HG03039 (cell line): ENCODE measurements around the gene CCDC91.

ENCODE experiments used
- ATAC-seq: cut with Tn5 transposase; IDR thresholded peaks from one replicate; pipeline ENCODE4 v1.9.1; 2021; ENCODE audit warnings: mild to moderate bottlenecking, moderate library complexity; ENCODE audit not compliant: unreplicated experiment

The CCDC91 gene

DNA sequence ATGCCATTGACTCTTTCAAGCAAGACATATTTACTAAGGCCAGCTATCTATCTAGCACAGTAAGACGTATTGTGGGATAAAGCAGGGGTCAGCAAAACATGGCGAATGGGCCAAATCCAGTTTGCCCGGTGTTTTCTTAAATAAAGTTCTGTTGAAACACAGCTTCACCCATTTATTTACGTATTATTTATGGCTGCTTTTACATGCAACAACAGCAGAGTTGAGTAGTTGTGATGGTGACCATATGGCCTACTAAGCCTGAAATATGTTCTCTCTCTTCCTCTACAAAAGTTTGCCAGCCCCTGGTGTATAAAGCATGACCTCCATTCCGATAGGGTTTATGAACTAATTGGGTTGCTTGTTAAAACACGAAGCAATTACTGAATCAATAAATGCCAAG lies 322.1 kb downstream of the CCDC91 start:
- ATAC-seq, result no peak

DNA sequence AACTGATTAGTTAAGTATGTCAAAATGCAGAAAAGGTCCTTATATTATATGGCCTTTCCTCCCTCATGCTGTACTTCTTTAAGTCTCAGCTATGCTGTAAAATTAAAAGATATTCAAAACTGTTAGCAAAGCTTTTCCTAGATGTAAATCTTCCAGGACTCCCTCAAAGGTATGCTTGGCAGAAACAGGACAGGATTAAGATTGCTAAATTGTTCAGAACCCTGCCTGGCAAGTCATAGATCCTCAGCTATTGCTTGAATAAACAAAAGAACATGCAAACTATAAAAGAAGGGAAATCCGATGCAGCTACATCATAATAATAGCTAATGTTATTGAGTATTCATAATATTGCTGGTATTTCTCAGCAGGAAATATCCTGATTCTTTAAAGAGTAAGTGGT lies 322.6 kb downstream of the CCDC91 start:
- ATAC-seq, result no peak

DNA sequence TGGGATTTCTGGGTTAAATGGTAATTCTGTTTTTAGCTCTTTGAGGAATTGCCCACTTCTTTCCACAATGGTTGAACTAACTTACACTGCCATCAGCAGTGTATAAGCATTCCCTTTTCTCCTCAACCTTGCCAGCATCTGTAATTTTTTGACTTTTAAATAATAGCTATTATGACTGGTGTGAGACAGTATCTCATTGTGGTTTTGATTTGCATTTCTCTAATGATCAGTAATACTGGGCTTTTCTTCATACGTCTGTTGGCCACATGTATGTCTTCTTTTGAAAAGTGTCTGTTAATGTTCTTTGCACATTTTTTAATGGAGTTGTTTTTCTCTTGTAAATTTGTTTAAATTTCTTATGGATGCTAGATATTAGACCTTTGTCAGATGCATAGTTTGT lies 323.7 kb downstream of the CCDC91 start:
- ATAC-seq, result no peak

DNA sequence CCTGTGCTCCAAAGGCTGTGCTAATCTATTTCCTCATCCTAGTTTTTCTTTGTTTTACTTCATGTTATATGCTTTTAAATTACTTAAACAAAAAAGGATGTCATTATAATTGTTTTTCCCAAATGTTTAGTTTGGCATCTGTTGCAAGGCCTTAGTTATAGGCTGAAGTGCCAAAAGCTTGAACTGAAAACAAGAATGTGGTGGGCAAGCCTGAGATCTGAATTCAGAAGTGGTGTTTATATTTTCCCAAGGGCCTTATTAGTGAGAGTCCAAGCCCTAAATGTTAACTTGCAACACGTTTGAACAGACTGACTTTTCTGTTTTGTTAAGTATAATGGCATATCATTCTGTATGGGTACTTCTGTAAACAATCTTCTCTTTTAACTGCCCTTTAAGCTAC lies 326.8 kb downstream of the CCDC91 start:
- no peak for ATAC-seq

DNA sequence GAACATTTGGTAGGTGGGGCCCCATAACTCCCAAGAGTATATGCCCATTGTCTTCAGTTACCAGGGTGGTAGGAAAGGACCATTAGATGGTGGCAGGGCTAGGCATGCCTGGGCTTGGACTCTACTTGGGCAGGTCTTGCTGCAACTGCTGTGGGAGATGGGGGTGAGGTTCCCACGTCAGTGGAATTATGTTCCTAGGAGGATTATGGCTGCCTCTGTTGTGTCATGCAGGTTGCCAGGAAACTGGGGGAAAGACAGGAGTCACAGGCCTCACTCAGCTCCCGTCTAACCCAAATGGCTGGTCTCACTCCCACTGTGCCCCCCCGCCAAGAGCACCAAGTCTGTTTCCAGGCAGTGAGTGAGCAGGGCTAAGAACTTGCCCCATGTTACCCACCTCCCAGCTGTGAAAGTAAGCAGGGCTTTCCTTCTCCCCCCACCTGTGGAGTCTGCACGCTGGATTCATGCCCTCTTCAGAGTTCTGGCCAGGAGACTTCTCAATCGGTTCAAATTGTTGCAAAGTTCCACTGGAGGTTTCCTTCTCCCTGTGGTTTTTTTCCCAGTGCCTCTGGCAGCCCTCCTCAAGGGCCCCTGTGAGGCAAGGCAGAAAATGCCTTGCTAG lies 337.5 kb downstream of the CCDC91 start:
- ATAC-seq, result no peak

DNA sequence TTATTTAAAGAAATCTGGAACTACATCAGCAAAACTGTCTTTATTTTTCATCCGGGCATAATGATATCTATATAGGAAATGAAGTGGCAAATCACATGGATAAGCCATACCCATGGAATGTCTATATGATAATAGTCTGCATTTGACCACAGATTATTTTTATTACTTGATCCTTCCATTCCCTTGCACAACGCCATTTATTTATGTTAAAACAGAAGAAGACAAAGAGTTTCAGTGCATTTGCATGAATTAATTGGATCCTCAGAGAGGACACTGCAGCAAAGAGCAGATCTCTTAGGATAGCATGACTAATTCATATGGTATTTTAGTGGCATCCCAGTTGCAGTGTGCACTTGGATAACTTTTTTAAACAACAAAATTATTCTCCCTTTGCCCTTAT lies 345.0 kb downstream of the CCDC91 start:
- no peak for ATAC-seq

DNA sequence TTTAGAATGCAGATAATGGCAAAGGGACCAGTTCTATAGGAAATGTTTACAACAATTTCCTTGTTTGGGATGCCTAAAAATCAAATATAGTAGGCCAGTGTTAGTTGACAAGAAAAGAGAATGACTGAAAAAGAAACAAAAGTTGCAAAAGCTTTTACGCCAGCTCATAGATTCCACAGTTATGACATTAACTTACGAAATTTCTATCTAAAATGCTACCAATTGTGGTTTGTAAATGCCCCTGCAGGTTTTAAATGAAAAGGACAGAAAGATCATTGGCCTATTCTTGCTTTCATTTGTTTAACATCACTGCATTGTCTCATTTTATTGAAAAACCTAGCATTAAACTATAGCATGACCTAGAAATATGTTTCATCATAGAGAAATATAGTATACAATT lies 345.8 kb downstream of the CCDC91 start:
- no peak for ATAC-seq

DNA sequence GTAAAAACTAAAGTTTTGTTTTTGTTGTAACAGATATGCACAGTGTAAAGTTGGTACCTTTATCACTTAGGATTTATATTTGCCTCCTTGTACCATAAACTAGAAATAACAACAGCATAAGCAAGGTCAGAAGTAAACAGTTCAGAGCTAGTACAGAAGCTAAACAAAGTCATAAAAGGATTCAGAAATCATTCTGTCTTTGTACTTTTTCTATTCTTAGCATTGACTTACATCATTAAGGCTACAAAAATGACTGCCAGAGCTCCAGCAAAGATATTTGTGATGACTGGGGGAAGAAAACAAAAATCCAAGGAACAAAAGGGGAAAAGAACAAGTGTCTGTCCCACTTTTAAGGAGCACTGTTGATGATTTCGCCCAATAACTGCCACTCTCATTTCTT lies 347.2 kb downstream of the CCDC91 start:
- ATAC-seq, result no peak

DNA sequence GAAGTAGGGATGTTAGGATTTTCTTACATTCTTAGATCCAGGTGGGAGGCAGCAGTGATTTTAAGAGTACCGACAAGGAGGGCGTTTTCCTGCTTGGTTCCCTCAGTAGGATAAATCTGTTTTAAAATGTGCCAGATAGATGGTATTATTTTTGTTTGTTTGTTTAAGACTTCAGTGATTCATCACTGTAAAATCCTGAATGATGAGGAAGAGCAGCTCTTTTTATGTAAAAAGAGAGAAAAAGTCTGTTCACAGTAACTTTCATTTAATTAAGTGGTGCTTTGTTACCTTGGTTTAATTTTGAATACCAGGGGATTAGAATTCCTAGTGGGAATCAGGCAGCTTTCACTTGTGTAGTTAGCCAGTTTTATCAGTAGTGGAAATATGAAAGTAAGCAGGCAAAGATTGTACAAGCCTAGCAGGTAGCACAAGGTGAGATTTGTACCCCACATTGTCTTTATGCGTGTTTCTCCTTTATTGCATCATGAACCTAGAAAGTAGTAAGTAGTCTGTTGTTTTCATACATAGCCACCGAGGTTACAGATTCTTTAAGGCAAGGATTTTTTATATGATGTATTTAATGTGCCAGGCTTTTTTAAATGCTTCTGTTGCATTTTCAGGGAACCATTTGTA lies 349.6 kb downstream of the CCDC91 start:
- no peak for ATAC-seq

DNA sequence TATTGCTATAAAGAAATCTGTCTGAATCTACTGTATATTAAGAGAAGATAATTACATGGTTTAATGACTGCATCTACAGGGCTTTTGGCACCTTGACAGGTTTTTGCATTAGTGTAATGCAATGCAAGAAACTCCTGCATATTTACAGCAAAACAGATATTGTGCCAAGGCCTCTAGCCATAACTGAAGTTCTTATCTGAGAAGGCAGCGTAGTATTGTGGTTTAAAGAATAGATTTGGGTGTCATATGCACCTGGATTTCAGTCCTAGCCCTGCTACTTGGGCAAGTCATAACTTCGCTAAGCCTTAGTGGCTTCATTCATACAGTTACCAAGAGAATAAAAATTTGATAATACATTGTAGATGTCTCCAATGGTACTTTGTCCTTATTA lies 350.1 kb downstream of the CCDC91 start:
- ATAC-seq, result no peak

DNA sequence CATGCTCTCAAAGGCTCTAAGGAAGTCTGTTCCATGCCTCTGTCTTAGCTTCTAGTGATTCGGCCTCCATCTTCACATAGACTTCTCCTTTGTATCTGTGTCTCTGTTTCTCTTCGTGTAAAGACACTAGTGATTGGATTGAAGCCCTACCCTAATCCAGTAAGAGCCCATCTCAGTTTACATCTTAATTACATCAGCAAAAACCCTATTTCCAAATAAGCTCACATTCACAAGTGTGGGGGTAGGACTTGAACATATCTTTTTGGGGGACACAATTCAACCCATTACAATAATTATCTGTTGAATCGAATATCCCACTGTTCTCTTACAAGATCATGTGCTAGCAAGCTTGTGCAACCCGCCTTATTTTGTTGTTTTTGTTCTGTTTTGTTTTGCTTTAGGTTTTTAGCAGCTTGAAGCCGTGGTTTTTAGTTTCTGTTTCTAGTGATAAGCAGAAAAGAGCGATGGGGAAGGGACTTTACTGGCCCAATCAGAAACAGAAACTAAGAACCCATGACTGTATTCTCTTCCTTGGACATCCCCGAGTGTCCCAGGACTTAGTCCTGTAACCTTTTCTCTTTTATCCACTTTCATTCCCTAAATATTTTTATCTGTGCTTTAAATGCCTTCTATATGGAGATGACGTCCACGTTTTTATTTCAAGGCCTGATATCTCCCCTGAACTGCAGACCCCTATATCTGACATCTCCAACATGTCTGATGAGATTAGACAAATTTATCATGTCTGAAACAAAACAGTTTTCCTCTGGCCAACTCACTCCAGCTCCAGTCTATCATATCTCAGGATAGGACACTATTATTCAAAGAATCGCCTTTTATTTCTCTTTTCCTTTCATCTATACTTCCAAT lies 353.0 kb downstream of the CCDC91 start:
- ATAC-seq, result peak; percentile 66

DNA sequence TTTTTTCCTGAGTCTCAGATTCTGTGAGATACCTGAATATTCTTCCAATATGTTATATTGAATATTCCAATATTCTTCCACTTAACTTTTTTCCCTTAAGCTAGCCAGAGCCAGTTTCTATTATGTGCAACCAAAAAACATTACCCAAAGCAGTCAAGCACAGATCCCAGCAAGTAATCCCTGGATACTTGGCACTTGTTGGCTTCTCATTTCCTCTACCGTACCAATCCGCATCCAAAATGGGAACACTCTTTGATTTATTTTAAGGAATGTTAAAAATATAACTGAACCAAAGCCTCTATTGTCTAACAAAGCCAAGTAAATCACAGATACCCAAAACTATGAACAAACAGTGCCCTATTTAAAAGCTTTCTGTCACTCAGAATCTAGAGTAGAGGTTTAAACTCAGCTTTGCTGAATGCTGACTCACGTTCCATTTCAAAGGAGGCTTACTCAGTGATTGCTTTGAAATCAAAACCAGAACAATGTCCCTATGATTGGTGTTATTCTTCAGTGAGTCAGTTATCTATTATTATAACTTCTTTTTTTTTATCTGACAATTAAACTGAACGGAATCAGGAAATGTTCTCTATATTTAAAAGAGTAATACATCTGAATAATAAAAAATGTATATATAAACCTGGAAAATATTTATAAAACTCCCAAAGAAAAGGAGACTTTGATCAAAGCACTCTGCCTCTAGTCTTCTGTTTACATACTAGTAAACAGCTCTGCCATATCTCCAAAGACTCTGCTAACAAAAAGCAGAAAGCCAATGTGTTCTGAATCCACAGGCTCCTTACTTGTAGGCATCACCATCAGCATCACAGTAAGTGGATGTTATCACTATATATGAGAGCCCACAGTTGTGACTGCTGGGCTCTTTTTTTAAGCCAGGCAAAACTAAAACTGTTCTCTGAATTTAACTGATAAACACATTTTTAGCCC lies 360.8 kb downstream of the CCDC91 start:
- no peak for ATAC-seq

DNA sequence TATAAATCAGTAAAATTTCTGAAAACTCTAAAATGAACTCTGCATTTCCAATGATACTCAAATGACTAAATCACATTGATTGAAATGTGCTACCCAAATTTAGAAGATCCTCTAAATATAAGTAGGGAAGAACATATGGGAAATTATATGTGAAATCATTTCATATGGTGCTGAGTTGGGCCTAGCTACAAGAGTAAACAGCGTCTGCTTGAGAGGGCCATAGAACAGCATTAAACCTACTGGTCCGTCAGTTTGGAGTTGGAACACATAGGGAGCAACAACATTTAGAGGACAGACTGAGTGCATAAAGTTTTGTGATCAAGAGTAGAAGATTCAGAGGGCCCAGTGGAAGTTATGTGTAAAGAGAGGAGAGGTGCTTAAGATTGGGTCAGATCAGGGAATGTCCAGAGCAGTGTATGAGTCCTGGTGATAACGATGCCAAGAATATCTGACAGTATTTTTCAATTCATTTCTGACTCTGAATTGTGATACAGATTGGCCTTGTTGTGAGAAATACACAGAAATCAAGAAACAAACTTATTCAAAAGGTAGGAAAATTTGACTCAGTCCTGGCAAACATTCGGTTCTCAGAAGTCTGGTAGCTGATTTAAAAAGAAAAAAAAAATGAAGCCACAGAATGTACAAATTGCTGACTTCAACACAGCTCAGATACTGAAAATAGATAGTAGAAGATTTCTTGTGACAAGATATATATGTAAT lies 362.2 kb downstream of the CCDC91 start:
- ATAC-seq, result no peak

DNA sequence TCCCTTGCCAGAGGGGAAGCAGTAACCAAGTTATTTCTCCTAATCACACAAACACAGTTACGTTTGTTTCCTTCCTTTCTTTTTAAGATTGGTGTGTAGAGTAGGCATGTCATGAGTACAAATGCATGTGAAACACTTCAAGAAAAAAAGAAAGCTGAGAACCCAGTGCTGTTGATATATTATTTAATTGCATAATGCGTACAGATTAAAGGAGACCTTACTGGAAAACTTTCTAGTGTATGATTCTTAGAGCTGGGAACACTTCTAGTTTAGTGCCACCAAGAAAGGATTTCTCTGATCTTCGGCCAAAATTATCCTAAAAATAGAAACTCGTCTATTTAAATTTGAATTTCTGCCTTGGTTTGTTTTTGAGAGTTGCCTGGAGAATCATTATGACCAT lies 365.5 kb downstream of the CCDC91 start:
- ATAC-seq, result no peak

DNA sequence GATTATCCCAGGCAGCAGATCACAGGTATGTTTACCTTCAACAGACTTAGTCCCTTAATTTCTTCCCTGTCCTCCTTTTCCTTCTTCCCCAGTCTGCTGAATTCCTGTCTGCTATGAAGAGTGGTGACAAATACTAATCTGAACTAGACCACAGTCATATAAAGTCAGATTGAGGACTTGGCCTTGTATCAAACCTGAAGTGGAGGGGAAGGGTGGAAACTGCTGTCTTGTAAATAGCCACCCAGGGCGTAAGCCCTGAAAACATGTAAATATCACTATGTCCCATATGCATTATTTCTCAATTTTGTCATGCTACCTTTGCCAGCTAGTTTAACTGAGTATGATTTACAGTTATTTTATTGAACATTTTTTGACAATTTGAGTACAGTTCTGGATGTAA lies 368.0 kb downstream of the CCDC91 start:
- no peak for ATAC-seq

DNA sequence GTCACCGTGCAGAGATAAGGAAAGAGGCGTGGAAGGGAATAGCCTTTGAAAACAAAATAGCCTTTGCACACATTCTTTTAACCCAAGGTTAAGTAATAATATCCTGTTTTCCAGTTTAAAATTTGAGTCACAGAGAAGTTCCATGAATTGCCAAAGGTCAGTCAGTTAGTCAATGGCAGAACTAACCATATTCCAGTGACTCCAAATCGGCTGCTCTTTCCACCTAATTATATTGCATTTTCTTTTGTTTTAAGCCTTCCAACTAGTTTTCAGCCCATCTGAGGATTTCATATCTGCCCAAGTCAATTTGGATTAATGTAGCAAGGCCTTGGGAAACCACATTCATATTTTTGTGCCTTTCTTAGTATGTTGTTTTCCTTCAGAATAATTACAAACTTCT lies 373.0 kb downstream of the CCDC91 start:
- ATAC-seq, result no peak

DNA sequence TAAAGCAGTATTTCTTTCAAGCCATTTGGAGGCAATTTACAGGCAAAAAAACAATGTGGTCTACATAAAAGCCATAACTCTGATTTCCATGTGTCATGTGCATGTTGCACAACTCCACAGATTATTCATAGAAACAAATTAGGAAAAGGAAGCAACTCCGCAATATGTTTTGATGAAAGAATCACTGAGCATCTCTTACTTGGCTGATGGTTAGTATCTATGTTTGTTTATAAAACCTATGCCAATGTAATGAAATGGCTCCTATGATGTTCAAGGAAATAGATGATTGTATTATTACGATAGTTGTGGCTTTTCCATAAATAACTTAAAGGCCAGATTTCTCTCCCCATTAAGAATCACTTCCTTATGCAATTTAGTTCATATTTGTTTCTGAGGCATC lies 373.7 kb downstream of the CCDC91 start:
- ATAC-seq, result no peak

DNA sequence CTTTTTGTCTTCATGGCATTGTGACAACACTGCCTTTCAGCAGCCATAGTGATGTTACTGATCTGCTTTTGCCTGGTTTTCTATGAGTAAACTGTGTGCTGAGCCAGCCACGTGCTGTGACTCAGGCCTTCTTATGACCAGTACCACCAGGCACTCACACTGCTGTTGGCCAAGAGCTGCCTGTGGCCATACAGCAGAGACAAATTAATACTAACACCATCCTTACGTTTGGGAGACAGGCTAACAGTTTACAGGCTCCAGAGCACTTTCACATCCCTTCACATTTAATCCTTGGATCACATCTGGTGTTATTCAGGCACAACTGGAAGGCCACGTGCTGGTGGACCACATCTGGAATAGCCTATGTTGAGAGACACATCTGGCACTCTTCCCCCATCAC lies 377.9 kb downstream of the CCDC91 start:
- no peak for ATAC-seq

DNA sequence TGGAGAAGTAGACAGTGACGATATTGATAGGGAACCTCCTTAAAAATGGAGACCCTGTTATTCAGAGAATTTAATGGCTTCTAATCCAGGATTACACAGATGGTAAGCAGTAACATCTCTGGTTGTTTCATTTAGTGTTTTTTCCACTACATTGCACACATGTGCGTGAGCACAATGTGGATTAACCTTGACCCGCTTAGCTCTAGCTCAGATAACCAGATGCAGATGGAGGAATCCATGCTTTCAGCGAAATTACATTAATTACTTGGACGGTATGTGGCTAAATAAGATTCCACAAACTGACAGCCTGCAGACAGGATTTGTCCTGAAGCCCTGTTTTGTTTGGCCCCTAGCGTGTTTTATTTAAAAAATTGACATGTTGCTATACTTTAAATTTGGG lies 378.4 kb downstream of the CCDC91 start:
- no peak for ATAC-seq

DNA sequence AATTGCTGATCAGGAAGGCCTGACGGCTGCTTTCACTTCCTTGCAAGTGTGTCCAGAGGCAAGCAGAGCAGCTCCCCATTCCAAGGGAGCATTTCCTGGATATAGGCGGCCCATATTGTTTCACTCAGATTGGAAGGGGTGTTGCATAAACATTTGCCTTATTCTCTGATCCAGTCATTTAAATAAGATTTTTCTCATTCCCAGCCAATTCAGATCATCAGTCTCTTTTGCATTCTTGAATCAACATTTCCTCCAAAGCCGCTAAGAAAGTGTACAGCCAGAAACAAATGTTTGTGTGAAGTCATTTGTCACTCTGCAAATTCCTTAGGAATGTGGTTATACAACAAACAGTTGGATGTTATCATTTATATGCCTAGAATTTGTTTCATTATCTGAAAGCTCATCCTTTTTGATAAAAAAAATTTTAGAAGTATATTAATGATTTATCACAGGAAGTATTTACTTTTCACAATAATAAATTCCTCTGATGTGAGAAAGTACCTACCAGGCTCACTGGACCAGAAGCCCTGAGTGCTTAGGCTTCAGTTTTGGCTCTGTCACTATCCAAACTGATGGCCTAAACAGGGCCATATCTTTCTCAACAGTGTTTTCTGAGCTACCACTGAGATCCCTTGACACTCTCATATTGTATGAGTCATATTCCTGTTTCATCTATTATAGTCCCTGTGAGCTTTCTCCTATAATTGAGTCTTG lies 379.6 kb downstream of the CCDC91 start:
- no peak for ATAC-seq
